T follicular helper cell (primary cell): ENCODE results near the gene ST6GALNAC2.
A peak's percentile ranks its signal among the peaks of the same experiment; 100 is the strongest.
"Not testable (repeated sequence)": the region's sequence is repeated elsewhere in the genome, so short reads cannot be mapped to it uniquely, and the experiment has no call there.

ENCODE experiments used
- DNase-seq: peaks from one replicate; pipeline ENCODE4 v3.0.0-alpha.2; 2020; ENCODE audit warnings: low read depth

Gene ST6GALNAC2

GRCh38 chr17:76570457-76570856, 15.2 kb downstream of the ST6GALNAC2 start:
- no peak for DNase-seq

GRCh38 chr17:76569607-76570279, 15.9 kb downstream of the ST6GALNAC2 start:
- DNase-seq, result no peak

- no peak for DNase-seq
Observed at GRCh38 chr17:76568811-76569221, 16.8 kb downstream of the ST6GALNAC2 start.

- no peak for DNase-seq
Observed at GRCh38 chr17:76567634-76568432, 17.8 kb downstream of the ST6GALNAC2 start.

- DNase-seq, result no peak
Observed at GRCh38 chr17:76566988-76567431, 18.6 kb downstream of the ST6GALNAC2 start.

- DNase-seq, result no peak
Observed at GRCh38 chr17:76566613-76566943, 19.1 kb downstream of the ST6GALNAC2 start.

GRCh38 chr17:76565728-76566612, 19.7 kb downstream of the ST6GALNAC2 start:
- no peak for DNase-seq

GRCh38 chr17:76564991-76565727, 20.5 kb downstream of the ST6GALNAC2 start:
- not testable (repeated sequence) for DNase-seq

- DNase-seq, result not testable (repeated sequence)
Observed at GRCh38 chr17:76563359-76563758, 22.3 kb downstream of the ST6GALNAC2 start.

- DNase-seq, result no peak
Observed at GRCh38 chr17:76562734-76563148, 22.9 kb downstream of the ST6GALNAC2 start.

- DNase-seq, result no peak
Observed at GRCh38 chr17:76561799-76562268, 23.8 kb downstream of the ST6GALNAC2 start.

GRCh38 chr17:76561332-76561731, 24.3 kb downstream of the ST6GALNAC2 start:
- no peak for DNase-seq

GRCh38 chr17:76560877-76561221, 24.8 kb downstream of the ST6GALNAC2 start:
- DNase-seq, result no peak

GRCh38 chr17:76560036-76560876, 25.4 kb downstream of the ST6GALNAC2 start:
- no peak for DNase-seq

- not testable (repeated sequence) for DNase-seq
Observed at GRCh38 chr17:76559460-76559859, 26.2 kb downstream of the ST6GALNAC2 start.

GRCh38 chr17:76558198-76559095, 27.2 kb downstream of the ST6GALNAC2 start:
- no peak for DNase-seq

- peak; percentile 88 for DNase-seq
Observed at GRCh38 chr17:76557368-76558197, 28.1 kb downstream of the ST6GALNAC2 start.

- peak; percentile 30 for DNase-seq
Observed at GRCh38 chr17:76556765-76557367, 28.8 kb downstream of the ST6GALNAC2 start.
